Transverse colon (tissue), 4 donors: ENCODE measurements around the gene TRIM46. TPM values are rescaled to one million over a fixed set of nuclear protein-coding genes. Genes with fewer than 3 reads are reported as not detected.

Experiments used
- DNase-seq: peaks from one replicate; pipeline ENCODE4 v3.0.0-alpha.2; 2019
- H3K27ac ChIP-seq, 4 donors: fragments of 200-600 bp; sonication (generic); 2 replicates each; pipeline ENCODE4 v1.5.1; 2016 to 2018; ENCODE audit warnings: inconsistent platforms in 4 of 4
- H3K27me3 ChIP-seq: fragments of 200-600 bp; sonication (generic); 2 replicates; pipeline ENCODE4 v1.5.1; 2017; ENCODE audit warnings: inconsistent platforms
- H3K36me3 ChIP-seq, 4 donors: fragments of 200-600 bp; sonication (generic); 2 replicates each; pipeline ENCODE4 v1.5.1; 2017 to 2019; ENCODE audit warnings: inconsistent platforms in 4 of 4
- H3K4me1 ChIP-seq, 4 donors: fragments of 200-600 bp; sonication (generic); 2 replicates each; pipeline ENCODE4 v1.5.1; 2017 to 2020; ENCODE audit warnings: inconsistent platforms in 4 of 4
- H3K4me3 ChIP-seq, 4 donors: fragments of 200-600 bp; sonication (generic); 1 replicate in 1 of 4; 2 replicates in 3 of 4; pipeline versions ENCODE4 v1.5.1 to v1.6.1; 2017 to 2019; ENCODE audit warnings: inconsistent platforms in 4 of 4
- H3K9me3 ChIP-seq, 2 donors: fragments of 200-600 bp; sonication (generic); 2 replicates each; pipeline ENCODE4 v1.5.1; 2017 to 2019; ENCODE audit warnings: inconsistent platforms in 2 of 2
- CTCF ChIP-seq, 5 experiments: fragments of 200-600 bp in 3 of 5; fragments of 450-650 bp in 2 of 5; sonication (generic) in 3 of 5; IDR thresholded peaks; 1 replicate in 2 of 5; 2 replicates in 3 of 5; pipeline ENCODE4 v1.5.1; 2016 to 2017; ENCODE audit warnings: antibody characterized with exemption in 5 of 5, inconsistent platforms in 3 of 5, mild to moderate bottlenecking in 2 of 5, moderate library complexity in 1 of 5
- EP300 ChIP-seq: sonication (generic); formaldehyde crosslinking; IDR thresholded peaks from one replicate; pipeline ENCODE4 v1.6.1; 2017; ENCODE audit warnings: antibody characterized with exemption, low read depth
- POLR2A ChIP-seq: fragments of 450-650 bp; IDR thresholded peaks from one replicate; pipeline ENCODE4 v1.6.1; 2016; ENCODE audit warnings: antibody characterized with exemption, mild to moderate bottlenecking, moderate library complexity
- POLR2AphosphoS5 ChIP-seq, 3 donors: sonication (generic); formaldehyde crosslinking; IDR thresholded peaks; one replicate each; pipeline ENCODE4 v1.6.1; 2016; ENCODE audit warnings: antibody characterized with exemption in 3 of 3
- WGBS, 2 donors: methylation state at CpG; one replicate each; pipeline ENCODE4 v1.1.5; 2018; ENCODE audit warnings: low coverage in 1 of 2; 5-methylcytosine and 5-hydroxymethylcytosine counted together
- in situ Hi-C, 4 donors: fragments of 200-750 bp; cut with MboI; loops; one replicate each; pipeline versions ENCODE4 v1.15.0 to v1.15.1; 2017; ENCODE audit warnings: low sequenced_read_pairs in 3 of 4, low pct_ligation_motif_present in 1 of 4, low pct_unique_long_range_greater_than_20kb in 1 of 4
- intact Hi-C: fragments of 100-400 bp; cut with DNase I; formaldehyde crosslinking; loops from one replicate; pipeline ENCODE4 v1.15.1; 2023; ENCODE audit warnings: low total_unique reads
- total RNA-seq, 4 donors: library from RNA; depleted of rRNA; stranded (reverse); fragments of >200 nt; gene quantifications; one replicate each; pipeline ENCODE4 v1.1.0, GENCODE V29; 2016

The TRIM46 gene
- total RNA-seq, 4 donors from 2014 or later, result 0.41 to 0.48 TPM; not detected in 2

GRCh38 chr1:155197901-155198546 is 24.4 kb downstream of the TRIM46 start:
- intact Hi-C loops (loop anchor here (5.0 kb wide), 1 partner anchor 129 kb away; no protein-coding TSS in a partner anchor), in situ Hi-C loops (no loop called here)
- Histone ChIP-seq H3K27me3 (no peaks in the 10 kb centered on the region), H3K9me3 (no peaks in the 10 kb centered on the region), H3K36me3 (no peaks in the 10 kb centered on the region), H3K27ac (no peak overlapping the region), H3K4me1 (peaks cover 5 to 29% (median 24%) of the 10 kb centered on the region in 4 donors), H3K4me3 (no peak overlapping the region)
- 94% methylated on average over 15 of the region's 15 CpGs; no CpG with 5 or more reads in 1 of the 2 donors for WGBS, 2 donors
- TF ChIP-seq POLR2A (no peak), EP300 (no peak), CTCF (IDR thresholded peaks at IDR 0.05) (no peak), POLR2AphosphoS5 (IDR thresholded peaks at IDR 0.05) (no peak)
- no peak for DNase-seq

- Histone ChIP-seq H3K27ac (no peak overlapping the region), H3K27me3 (no peaks in the 10 kb centered on the region), H3K4me1 (peaks cover 4 to 24% (median 20%) of the 10 kb centered on the region in 4 donors), H3K4me3 (no peak overlapping the region), H3K9me3 (no peaks in the 10 kb centered on the region), H3K36me3 (no peaks in the 10 kb centered on the region)
- in situ Hi-C loops (no loop called here), intact Hi-C loops (loop anchor here (5.0 kb wide), 1 partner anchor 129 kb away; no protein-coding TSS in a partner anchor)
- TF ChIP-seq POLR2AphosphoS5 (IDR thresholded peaks at IDR 0.05), result no peak
- no peak for TF ChIP-seq EP300
- no peak for TF ChIP-seq CTCF (IDR thresholded peaks at IDR 0.05)
- TF ChIP-seq POLR2A, result no peak
- WGBS, 2 donors, result 92 to 100% methylated on average over 1 to 3 of the region's 3 CpGs
- DNase-seq, result no peak
Measured at GRCh38 chr1:155198547-155198906, 24.9 kb downstream of the TRIM46 start.

GRCh38 chr1:155199792-155200191 is 26.1 kb downstream of the TRIM46 start:
- Histone ChIP-seq H3K4me1 (peaks cover 0 to 13% (median 9%) of the 10 kb centered on the region in 4 donors), H3K9me3 (no peaks in the 10 kb centered on the region), H3K36me3 (no peaks in the 10 kb centered on the region), H3K27ac (no peak overlapping the region), H3K4me3 (no peak overlapping the region), H3K27me3 (no peaks in the 10 kb centered on the region)
- no peak for TF ChIP-seq POLR2A
- TF ChIP-seq EP300, result no peak
- TF ChIP-seq POLR2AphosphoS5 (IDR thresholded peaks at IDR 0.05), result no peak
- no peak for TF ChIP-seq CTCF (IDR thresholded peaks at IDR 0.05)
- 62 to 87% methylated on average over 3 to 4 of the region's 4 CpGs for WGBS, 2 donors
- intact Hi-C loops (loop anchor here (5.0 kb wide), 1 partner anchor 128 kb away; no protein-coding TSS in a partner anchor), in situ Hi-C loops (no loop called here)
- DNase-seq, result no peak

- DNase-seq, result no peak
- intact Hi-C loops (no loop called here), in situ Hi-C loops (no loop called here)
- no peak for TF ChIP-seq POLR2AphosphoS5 (IDR thresholded peaks at IDR 0.05)
- TF ChIP-seq POLR2A, result no peak
- TF ChIP-seq EP300, result no peak
- no peak for TF ChIP-seq CTCF (IDR thresholded peaks at IDR 0.05)
- Histone ChIP-seq H3K9me3 (no peaks in the 10 kb centered on the region), H3K4me3 (no peak overlapping the region), H3K4me1 (peaks cover 0 to 2% (median 0%) of the 10 kb centered on the region in 4 donors), H3K36me3 (no peaks in the 10 kb centered on the region), H3K27me3 (no peaks in the 10 kb centered on the region), H3K27ac (no peak overlapping the region)
- 40 to 92% methylated on average over 1 to 5 of the region's 5 CpGs for WGBS, 2 donors
Measured at GRCh38 chr1:155200920-155201319, 27.3 kb downstream of the TRIM46 start.
